Measurements from ENCODE around the gene PFDN1. TPM values are rescaled to one million over a fixed set of nuclear protein-coding genes. Genes with fewer than 3 reads are reported as not detected.
A peak's percentile ranks its signal among the peaks of the same experiment; 100 is the strongest.

The PFDN1 gene
- total and polyA plus RNA-seq, 9 of the 15 experiments (the other 6 are each of a cell fraction or from before 2014, with no cell fraction given), result 45.5 to 215 (median 78.0) TPM

DNA sequence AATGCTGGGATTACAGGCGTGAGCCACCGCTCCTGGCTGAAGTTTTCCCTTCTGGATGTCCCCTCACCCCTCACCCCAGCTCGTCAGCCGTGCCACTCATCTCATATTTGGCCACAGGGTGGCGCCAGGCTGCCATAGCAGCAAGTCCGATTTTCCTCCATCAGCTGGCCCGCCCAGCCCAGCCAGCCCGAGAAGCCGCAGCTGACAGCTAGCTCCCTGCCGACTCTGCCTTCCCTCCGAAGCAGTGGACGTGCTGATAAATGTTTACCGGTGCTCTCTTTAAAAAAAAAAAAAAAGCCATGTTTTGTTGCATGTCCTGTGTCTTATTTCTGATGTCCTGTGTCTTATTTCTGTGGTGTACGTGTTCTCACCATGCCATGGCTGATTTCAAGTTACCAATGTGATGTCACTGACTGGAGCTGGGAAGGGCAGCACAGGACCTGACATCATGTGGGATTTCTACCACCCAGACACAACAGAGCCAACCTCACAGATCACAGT lies 58.3 kb downstream of the PFDN1 start (continued):
- TF ChIP-seq, protein P1, sequence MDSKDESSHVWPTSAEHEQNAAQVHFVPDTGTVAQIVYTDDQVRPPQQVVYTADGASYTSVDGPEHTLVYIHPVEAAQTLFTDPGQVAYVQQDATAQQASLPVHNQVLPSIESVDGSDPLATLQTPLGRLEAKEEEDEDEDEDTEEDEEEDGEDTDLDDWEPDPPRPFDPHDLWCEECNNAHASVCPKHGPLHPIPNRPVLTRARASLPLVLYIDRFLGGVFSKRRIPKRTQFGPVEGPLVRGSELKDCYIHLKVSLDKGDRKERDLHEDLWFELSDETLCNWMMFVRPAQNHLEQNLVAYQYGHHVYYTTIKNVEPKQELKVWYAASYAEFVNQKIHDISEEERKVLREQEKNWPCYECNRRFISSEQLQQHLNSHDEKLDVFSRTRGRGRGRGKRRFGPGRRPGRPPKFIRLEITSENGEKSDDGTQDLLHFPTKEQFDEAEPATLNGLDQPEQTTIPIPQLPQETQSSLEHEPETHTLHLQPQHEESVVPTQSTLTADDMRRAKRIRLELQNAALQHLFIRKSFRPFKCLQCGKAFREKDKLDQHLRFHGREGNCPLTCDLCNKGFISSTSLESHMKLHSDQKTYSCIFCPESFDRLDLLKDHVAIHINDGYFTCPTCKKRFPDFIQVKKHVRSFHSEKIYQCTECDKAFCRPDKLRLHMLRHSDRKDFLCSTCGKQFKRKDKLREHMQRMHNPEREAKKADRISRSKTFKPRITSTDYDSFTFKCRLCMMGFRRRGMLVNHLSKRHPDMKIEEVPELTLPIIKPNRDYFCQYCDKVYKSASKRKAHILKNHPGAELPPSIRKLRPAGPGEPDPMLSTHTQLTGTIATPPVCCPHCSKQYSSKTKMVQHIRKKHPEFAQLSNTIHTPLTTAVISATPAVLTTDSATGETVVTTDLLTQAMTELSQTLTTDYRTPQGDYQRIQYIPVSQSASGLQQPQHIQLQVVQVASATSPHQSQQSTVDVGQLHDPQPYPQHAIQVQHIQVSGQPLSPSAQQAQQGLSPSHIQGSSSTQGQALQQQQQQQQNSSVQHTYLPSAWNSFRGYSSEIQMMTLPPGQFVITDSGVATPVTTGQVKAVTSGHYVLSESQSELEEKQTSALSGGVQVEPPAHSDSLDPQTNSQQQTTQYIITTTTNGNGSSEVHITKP (IDR thresholded peaks at IDR 0.05; ENCODE audit: partially characterized antibody), result peak; percentile 45
- TF ChIP-seq ZNF408 (CRISPR knock-in tag; IDR thresholded peaks at IDR 0.05; ENCODE audit: low read depth) (no peak), PTBP1 (IDR thresholded peaks at IDR 0.05; ENCODE audit: low read depth, low read length) (no peak), CREBBP (IDR thresholded peaks at IDR 0.05; ENCODE audit: low read depth, low read length) (no peak), PTTG1 (tag; IDR thresholded peaks at IDR 0.05; ENCODE audit: low read depth) (no peak), NFYB (IDR thresholded peaks at IDR 0.05; ENCODE audit: extremely low read depth, insufficient read length) (no peak), TSC22D4 (tag; IDR thresholded peaks at IDR 0.05) (no peak), DDX20 (tag; IDR thresholded peaks at IDR 0.05; ENCODE audit: low read depth) (no peak), ZNF184 (CRISPR knock-in tag; IDR thresholded peaks at IDR 0.05) (no peak), BHLHE40 (IDR thresholded peaks at IDR 0.05; ENCODE audit: low read length) (0 out of 2 replicates have a peak, but pooled peaks have one; percentile 39), ZNF354B (CRISPR knock-in tag; IDR thresholded peaks at IDR 0.05) (no peak), L3MBTL2 (IDR thresholded peaks at IDR 0.05) (no peak), SRSF7 (optimal IDR thresholded peaks at IDR 0.05; ENCODE audit: low read depth, low read length) (no peak), CEBPB (tag; IDR thresholded peaks at IDR 0.05) (no peak)
- TF ChIP-seq, protein P2, sequence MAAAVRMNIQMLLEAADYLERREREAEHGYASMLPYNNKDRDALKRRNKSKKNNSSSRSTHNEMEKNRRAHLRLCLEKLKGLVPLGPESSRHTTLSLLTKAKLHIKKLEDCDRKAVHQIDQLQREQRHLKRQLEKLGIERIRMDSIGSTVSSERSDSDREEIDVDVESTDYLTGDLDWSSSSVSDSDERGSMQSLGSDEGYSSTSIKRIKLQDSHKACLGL (CRISPR knock-in tag; IDR thresholded peaks at IDR 0.05; ENCODE audit: borderline replicate concordance, poor library complexity, severe bottlenecking), result no peak
- TF ChIP-seq, protein P3, sequence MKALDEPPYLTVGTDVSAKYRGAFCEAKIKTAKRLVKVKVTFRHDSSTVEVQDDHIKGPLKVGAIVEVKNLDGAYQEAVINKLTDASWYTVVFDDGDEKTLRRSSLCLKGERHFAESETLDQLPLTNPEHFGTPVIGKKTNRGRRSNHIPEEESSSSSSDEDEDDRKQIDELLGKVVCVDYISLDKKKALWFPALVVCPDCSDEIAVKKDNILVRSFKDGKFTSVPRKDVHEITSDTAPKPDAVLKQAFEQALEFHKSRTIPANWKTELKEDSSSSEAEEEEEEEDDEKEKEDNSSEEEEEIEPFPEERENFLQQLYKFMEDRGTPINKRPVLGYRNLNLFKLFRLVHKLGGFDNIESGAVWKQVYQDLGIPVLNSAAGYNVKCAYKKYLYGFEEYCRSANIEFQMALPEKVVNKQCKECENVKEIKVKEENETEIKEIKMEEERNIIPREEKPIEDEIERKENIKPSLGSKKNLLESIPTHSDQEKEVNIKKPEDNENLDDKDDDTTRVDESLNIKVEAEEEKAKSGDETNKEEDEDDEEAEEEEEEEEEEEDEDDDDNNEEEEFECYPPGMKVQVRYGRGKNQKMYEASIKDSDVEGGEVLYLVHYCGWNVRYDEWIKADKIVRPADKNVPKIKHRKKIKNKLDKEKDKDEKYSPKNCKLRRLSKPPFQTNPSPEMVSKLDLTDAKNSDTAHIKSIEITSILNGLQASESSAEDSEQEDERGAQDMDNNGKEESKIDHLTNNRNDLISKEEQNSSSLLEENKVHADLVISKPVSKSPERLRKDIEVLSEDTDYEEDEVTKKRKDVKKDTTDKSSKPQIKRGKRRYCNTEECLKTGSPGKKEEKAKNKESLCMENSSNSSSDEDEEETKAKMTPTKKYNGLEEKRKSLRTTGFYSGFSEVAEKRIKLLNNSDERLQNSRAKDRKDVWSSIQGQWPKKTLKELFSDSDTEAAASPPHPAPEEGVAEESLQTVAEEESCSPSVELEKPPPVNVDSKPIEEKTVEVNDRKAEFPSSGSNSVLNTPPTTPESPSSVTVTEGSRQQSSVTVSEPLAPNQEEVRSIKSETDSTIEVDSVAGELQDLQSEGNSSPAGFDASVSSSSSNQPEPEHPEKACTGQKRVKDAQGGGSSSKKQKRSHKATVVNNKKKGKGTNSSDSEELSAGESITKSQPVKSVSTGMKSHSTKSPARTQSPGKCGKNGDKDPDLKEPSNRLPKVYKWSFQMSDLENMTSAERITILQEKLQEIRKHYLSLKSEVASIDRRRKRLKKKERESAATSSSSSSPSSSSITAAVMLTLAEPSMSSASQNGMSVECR (CRISPR knock-in tag; IDR thresholded peaks at IDR 0.05), result peak; percentile 85
- TF ChIP-seq, protein P4, sequence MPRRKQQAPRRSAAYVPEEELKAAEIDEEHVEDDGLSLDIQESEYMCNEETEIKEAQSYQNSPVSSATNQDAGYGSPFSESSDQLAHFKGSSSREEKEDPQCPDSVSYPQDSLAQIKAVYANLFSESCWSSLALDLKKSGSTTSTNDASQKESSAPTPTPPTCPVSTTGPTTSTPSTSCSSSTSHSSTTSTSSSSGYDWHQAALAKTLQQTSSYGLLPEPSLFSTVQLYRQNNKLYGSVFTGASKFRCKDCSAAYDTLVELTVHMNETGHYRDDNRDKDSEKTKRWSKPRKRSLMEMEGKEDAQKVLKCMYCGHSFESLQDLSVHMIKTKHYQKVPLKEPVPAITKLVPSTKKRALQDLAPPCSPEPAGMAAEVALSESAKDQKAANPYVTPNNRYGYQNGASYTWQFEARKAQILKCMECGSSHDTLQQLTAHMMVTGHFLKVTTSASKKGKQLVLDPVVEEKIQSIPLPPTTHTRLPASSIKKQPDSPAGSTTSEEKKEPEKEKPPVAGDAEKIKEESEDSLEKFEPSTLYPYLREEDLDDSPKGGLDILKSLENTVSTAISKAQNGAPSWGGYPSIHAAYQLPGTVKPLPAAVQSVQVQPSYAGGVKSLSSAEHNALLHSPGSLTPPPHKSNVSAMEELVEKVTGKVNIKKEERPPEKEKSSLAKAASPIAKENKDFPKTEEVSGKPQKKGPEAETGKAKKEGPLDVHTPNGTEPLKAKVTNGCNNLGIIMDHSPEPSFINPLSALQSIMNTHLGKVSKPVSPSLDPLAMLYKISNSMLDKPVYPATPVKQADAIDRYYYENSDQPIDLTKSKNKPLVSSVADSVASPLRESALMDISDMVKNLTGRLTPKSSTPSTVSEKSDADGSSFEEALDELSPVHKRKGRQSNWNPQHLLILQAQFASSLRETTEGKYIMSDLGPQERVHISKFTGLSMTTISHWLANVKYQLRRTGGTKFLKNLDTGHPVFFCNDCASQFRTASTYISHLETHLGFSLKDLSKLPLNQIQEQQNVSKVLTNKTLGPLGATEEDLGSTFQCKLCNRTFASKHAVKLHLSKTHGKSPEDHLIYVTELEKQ (CRISPR knock-in tag; IDR thresholded peaks at IDR 0.05), result no peak

All from K562 (cell line).